Measurements from ENCODE around the gene ADRM1.

Gene ADRM1

GRCh38 chr20:62287129-62287528 is 15.7 kb upstream of the ADRM1 start:
- ATAC-seq (no peak), DNase-seq (no peak)
- H3K9me3 Mint-ChIP-seq, result no peaks in the 10 kb centered on the region
- no peak overlapping the region for H3K4me3 Mint-ChIP-seq
- H3K4me1 Mint-ChIP-seq, result no peaks in the 10 kb centered on the region
- peaks cover 10% of the 10 kb centered on the region for H3K36me3 Mint-ChIP-seq (ENCODE audit: low read depth)
- no peaks in the 10 kb centered on the region for H3K27me3 Mint-ChIP-seq
- H3K27ac Mint-ChIP-seq, result no peak overlapping the region

GRCh38 chr20:62287759-62288534 is 14.8 kb upstream of the ADRM1 start:
- ATAC-seq, result no peak
- H3K9me3 Mint-ChIP-seq, result no peaks in the 10 kb centered on the region
- H3K27me3 Mint-ChIP-seq, result no peaks in the 10 kb centered on the region
- peaks cover 7% of the 10 kb centered on the region for H3K36me3 Mint-ChIP-seq (ENCODE audit: low read depth)
- DNase-seq, result no peak
- no peak overlapping the region for H3K4me3 Mint-ChIP-seq
- H3K27ac Mint-ChIP-seq, result no peak overlapping the region
- H3K4me1 Mint-ChIP-seq, result no peaks in the 10 kb centered on the region

GRCh38 chr20:62288535-62289105 is 14.2 kb upstream of the ADRM1 start:
- DNase-seq, result no peak
- Mint-ChIP-seq H3K27me3 (no peaks in the 10 kb centered on the region), H3K4me3 (no peak overlapping the region), H3K27ac (no peak overlapping the region), H3K4me1 (no peaks in the 10 kb centered on the region), H3K9me3 (no peaks in the 10 kb centered on the region), H3K36me3 (ENCODE audit: low read depth) (peaks cover 7% of the 10 kb centered on the region)
- no peak for ATAC-seq

- DNase-seq, result no peak
These were observed 13.7 kb upstream of the ADRM1 start for GRCh38 chr20:62289131-62289530.

DNA sequence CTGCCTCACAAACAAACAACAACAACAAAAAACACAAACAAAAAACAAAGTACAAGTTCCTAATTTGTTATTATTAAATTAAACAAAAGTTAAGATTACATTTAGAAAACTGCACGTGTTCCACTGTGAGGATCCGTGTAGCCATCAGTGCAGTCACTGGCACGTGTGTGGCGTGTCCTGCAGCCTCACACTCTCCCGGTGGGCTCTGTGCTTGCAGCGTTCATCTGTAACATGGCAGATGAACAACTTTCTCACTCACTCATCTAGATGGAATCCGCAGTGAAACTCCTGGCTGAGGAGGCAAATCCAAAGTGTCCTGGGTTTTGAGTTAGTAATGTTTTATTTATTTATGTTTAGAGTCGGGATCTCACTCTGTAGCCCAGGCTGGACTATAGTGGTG is 12.9 kb upstream of the ADRM1 start:
- no peak for DNase-seq
- H3K4me1 Mint-ChIP-seq, result no peaks in the 10 kb centered on the region
- H3K27me3 Mint-ChIP-seq, result no peaks in the 10 kb centered on the region
- ATAC-seq, result no peak
- no peaks in the 10 kb centered on the region for H3K9me3 Mint-ChIP-seq
- H3K4me3 Mint-ChIP-seq, result no peak overlapping the region
- peaks cover 10% of the 10 kb centered on the region for H3K36me3 Mint-ChIP-seq (ENCODE audit: low read depth)
- no peak overlapping the region for H3K27ac Mint-ChIP-seq

More at GRCh38 chr20:62289131-62289530, 13.7 kb upstream of the ADRM1 start:
- Mint-ChIP-seq H3K4me3 (no peak overlapping the region), H3K4me1 (no peaks in the 10 kb centered on the region), H3K27me3 (no peaks in the 10 kb centered on the region), H3K27ac (no peak overlapping the region), H3K36me3 (ENCODE audit: low read depth) (peaks cover 7% of the 10 kb centered on the region), H3K9me3 (no peaks in the 10 kb centered on the region)
- ATAC-seq, result no peak

DNA sequence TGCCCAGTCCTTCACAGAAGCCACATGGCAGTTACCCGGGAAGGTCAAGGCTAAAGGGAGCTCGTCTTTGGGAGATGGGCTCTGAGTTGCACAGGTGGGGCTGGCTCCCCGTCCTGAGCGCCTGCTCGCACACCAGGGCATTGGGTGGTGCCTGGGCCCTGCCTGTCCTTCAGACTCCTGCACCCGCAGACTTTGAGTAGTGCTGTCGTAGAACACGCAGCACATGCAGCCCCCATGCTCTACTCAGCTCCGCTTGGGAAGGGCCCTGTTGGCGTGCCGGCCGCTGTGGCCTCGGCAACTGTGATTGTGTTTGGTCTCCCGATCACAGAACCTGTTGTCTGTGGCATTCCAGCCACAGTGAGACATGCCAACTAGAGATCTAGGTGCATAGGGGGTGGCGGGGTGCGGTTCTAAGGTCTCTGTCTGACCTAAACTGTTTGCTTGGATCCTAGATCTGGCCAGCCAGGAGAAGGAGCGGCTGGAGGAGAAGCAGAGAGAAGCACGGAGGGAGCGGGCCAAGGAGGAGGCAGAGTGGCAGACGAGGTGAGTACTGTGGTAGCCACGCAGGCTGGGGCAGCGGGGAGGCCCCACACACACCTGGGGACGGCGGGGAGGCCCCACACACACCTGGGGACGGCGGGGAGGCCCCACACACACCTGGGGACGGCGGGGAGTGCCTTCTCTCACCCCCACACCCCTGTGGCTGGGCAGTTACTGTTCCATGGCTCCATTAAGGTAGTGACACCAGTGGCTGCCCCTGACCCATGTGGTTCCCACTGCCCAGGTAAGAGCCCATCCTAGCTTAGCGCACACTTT is 11.3 kb upstream of the ADRM1 start:
- peaks cover 14% of the 10 kb centered on the region for H3K36me3 Mint-ChIP-seq (ENCODE audit: low read depth)
- no peak overlapping the region for H3K4me3 Mint-ChIP-seq
- H3K27ac Mint-ChIP-seq, result no peak overlapping the region
- DNase-seq (no peak), ATAC-seq (peak; percentile 20)
- H3K27me3 Mint-ChIP-seq, result no peaks in the 10 kb centered on the region
- no peaks in the 10 kb centered on the region for H3K9me3 Mint-ChIP-seq
- H3K4me1 Mint-ChIP-seq, result no peaks in the 10 kb centered on the region

DNA sequence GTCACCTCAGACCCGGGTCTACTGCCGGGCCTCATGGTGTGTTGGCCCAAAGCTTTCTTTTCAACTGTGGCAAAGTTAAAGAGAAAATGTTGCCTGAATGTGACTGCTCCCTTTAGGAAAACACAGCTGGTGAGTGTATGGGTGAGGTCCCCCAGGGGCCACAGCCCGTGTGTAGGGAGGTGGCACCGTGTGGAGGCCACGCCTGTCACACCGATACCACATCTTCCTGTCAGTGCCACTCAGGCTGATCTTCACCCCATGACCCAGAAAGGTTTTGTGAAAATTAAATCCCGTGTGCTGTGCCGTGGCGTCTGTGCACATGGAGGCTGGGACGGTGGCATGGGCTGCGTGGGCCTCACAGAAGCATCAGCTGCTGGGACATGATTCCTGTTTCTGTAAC is 10.7 kb upstream of the ADRM1 start:
- H3K27ac Mint-ChIP-seq, result peak overlapping the region; percentile 47

GRCh38 chr20:62293111-62293784 is 9.5 kb upstream of the ADRM1 start:
- no peak overlapping the region for H3K27ac Mint-ChIP-seq
- H3K4me1 Mint-ChIP-seq, result no peaks in the 10 kb centered on the region
- no peak overlapping the region for H3K4me3 Mint-ChIP-seq

More for the DNA sequence above, 10.7 kb upstream of the ADRM1 start:
- ATAC-seq (peak; percentile 40), DNase-seq (no peak)
- no peaks in the 10 kb centered on the region for H3K27me3 Mint-ChIP-seq
- H3K36me3 Mint-ChIP-seq (ENCODE audit: low read depth), result peaks cover 11% of the 10 kb centered on the region
- H3K9me3 Mint-ChIP-seq, result no peaks in the 10 kb centered on the region
- H3K4me1 Mint-ChIP-seq, result no peaks in the 10 kb centered on the region
- no peak overlapping the region for H3K4me3 Mint-ChIP-seq

GRCh38 chr20:62293946-62294345 is 8.9 kb upstream of the ADRM1 start:
- no peak overlapping the region for H3K4me3 Mint-ChIP-seq
- H3K36me3 Mint-ChIP-seq (ENCODE audit: low read depth), result peaks cover 11% of the 10 kb centered on the region
- no peaks in the 10 kb centered on the region for H3K9me3 Mint-ChIP-seq
- no peaks in the 10 kb centered on the region for H3K4me1 Mint-ChIP-seq
- DNase-seq (no peak), ATAC-seq (no peak)
- peak overlapping the region; percentile 52 for H3K27ac Mint-ChIP-seq
- H3K27me3 Mint-ChIP-seq, result no peaks in the 10 kb centered on the region

More at GRCh38 chr20:62293111-62293784, 9.5 kb upstream of the ADRM1 start:
- Mint-ChIP-seq H3K27me3 (no peaks in the 10 kb centered on the region), H3K36me3 (ENCODE audit: low read depth) (peaks cover 11% of the 10 kb centered on the region), H3K9me3 (no peaks in the 10 kb centered on the region)
- no peak for ATAC-seq
- DNase-seq, result no peak

DNA sequence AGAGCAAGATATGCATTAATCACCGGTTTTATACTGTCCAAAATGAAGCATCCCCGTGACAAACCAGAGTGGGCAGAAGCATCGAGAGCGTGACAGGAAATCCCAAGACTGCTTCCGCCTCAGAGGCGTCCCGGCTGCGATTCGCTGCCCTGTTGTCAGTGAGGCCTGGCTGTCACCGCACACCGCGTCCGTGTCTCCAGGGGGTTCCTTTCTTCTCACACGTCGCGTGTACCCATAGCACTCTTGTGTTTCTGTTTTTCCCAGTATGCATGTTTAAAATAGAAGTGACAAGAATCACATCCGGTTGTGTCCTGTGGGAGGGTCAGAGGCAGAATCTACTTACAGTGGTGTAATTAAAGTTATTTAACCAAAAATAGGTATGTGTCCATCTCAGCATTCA is 8.3 kb upstream of the ADRM1 start:
- Mint-ChIP-seq H3K27ac (no peak overlapping the region), H3K36me3 (ENCODE audit: low read depth) (peaks cover 11% of the 10 kb centered on the region), H3K4me1 (no peaks in the 10 kb centered on the region), H3K9me3 (no peaks in the 10 kb centered on the region), H3K4me3 (no peak overlapping the region), H3K27me3 (no peaks in the 10 kb centered on the region)
- DNase-seq (no peak), ATAC-seq (no peak)

GRCh38 chr20:62296724-62297448 is 5.9 kb upstream of the ADRM1 start:
- Mint-ChIP-seq H3K27me3 (no peaks in the 10 kb centered on the region), H3K27ac (no peak overlapping the region), H3K4me1 (peaks cover 5% of the 10 kb centered on the region), H3K36me3 (ENCODE audit: low read depth) (peaks cover 8% of the 10 kb centered on the region), H3K9me3 (no peaks in the 10 kb centered on the region), H3K4me3 (no peak overlapping the region)
- no peak for DNase-seq
- no peak for ATAC-seq

DNA sequence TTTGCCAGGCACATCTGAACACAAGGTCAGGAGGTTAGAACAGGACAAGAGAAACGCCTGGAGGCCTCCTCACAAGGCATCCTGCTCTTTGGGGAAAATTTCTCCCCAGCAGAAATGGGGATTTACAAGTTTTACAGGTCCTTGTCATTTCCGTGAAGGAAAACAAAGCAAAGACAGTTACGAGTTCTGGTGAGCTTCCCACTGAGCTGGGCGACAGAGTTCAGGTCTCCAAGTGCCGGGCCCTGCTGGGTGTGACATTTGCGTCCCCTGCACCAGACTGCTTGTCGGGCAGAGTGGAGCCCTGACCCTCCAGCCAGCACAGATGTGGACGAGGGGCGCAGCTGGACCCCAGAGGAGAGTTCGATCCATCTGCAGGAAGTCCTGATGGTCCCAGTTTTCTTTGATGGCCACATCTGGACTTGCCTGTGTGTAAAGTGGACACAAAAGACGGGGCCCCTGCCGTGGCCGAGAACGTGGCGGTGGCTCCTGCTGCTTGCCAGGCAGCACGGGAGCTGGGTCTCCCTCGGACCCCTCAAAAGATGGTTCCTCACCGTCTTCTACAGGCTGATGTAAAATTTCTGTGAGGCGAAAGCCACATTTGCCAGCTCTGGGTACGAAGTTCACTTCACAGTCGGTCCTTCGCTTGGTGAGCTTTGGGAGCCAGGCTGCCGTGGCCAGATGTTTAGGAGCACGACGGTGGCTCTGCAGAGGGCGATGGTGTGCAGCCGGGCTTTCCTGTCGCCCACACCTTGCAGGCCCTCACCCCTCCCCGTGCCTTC is 5.2 kb upstream of the ADRM1 start:
- DNase-seq, result no peak
- Mint-ChIP-seq H3K9me3 (no peaks in the 10 kb centered on the region), H3K36me3 (ENCODE audit: low read depth) (peaks cover 7% of the 10 kb centered on the region), H3K4me1 (peaks cover 5% of the 10 kb centered on the region), H3K27me3 (no peaks in the 10 kb centered on the region), H3K4me3 (no peak overlapping the region), H3K27ac (no peak overlapping the region)
- no peak for ATAC-seq

GRCh38 chr20:62298577-62299249 is 4.1 kb upstream of the ADRM1 start:
- DNase-seq (no peak), ATAC-seq (no peak)
- no peak overlapping the region for H3K27ac Mint-ChIP-seq
- H3K36me3 Mint-ChIP-seq (ENCODE audit: low read depth), result peaks cover 11% of the 10 kb centered on the region
- no peaks in the 10 kb centered on the region for H3K27me3 Mint-ChIP-seq
- H3K9me3 Mint-ChIP-seq, result no peaks in the 10 kb centered on the region
- no peak overlapping the region for H3K4me3 Mint-ChIP-seq
- H3K4me1 Mint-ChIP-seq, result peaks cover 5% of the 10 kb centered on the region

Measured in activated naive CD8-positive, alpha-beta T cell treated with anti-CD3 and anti-CD28 coated beads, Interleukin-2, amount 50 U/mL, for 24 hours (primary cell).